Stimulated activated CD4-positive, alpha-beta T cell treated with anti-CD3 and anti-CD28 coated beads, Interleukin-2, amount 100 ng/mL, for 24 hours (primary cell): ENCODE results near the gene GPR153.
A peak's percentile ranks its signal among the peaks of the same experiment; 100 is the strongest.

Experiments
- DNase-seq, 2 donors: peaks; one replicate each; pipeline ENCODE4 v3.0.0-alpha.2; 2020

Gene GPR153

DNA sequence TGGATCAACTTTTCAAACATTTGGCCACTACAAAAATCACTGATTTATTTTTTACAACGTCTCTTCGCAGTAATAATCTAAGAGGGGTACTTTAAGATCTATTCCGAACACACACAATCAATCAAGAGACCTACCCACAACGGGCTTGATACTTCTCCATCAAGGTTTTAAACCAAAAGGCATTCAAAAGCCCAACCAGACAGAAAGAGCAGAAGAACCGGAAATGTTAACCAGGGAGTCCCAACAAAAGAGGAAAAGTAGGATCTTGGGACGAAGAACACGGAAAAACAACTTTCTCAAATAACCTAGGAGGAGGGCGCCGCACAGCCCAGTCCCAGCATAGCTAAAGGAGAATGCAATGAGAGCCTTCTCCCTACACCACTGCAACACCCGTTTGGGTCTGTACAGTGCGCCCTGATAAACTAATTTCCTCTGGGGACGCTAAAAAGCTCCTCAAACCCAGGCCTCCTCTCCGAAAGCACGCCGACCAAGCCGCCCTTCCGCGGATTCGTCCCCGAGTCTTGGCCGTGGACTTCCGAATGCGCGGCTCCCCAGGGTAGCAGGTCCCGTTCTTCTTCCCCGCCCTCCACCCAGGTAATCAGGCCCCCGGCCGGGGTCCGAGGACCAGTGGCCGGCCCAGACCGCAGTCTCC is 62.1 kb downstream of the GPR153 start:
- DNase-seq: peak; percentile 37 to 46

DNA sequence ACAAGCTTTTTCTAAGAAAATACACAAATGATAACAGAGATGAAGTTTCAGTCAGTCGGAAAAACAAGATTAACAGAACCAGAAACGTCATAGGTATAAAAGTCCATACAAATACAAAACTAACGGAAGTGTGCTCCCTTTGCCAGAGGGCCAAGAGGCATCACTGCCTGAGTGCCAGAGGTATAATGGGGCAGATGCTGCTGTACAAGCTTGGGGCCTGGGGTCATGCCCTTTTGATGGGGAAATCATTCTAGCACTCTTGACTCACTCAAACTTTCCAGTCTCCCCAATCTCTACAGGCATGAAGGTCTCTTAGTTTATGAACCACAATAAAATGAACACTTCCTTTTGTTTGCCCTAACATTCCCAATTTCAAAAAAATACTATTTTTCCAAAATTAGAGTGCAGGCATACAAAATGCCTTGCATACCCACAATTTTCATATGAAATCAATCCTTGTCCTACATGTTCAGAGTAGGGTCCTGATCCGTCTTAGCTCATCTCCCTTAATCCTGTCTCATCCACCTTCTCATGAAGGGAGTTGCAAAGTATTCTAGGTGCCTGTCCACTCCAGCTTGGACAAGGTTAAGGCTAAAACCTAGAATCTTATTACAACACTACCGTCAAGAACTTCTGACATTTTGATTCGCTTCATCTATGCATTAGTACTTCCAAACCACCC is 63.0 kb downstream of the GPR153 start:
- DNase-seq: no peak
